ENCODE data around the gene AKAP17A. TPM values are rescaled to one million over a fixed set of nuclear protein-coding genes. Genes with fewer than 3 reads are reported as not detected.
"Not testable (repeated sequence)": the region's sequence is repeated elsewhere in the genome, so short reads cannot be mapped to it uniquely, and the experiment has no call there.

AKAP17A gene
- total and polyA plus RNA-seq, 7 donors, result 9.9 to 25.1 (median 13.6) TPM

- intact Hi-C loops (cut with DNase I), result no loop called here
- no peak for TF ChIP-seq CTCF (IDR thresholded peaks at IDR 0.05)
- H3K4me3 ChIP-seq, result no peak overlapping the region
- no peaks in the 10 kb centered on the region for H3K4me1 ChIP-seq
- DNase-seq, result peak in 1 of 2 donors; percentile 19
- no peaks in the 10 kb centered on the region for H3K27me3 ChIP-seq (ENCODE audit: insufficient read depth in 3 of 3, low read length in 2 of 3)
- ATAC-seq, result no peak
- H3K9me3 ChIP-seq, result no peaks in the 10 kb centered on the region
- no peak overlapping the region for H3K27ac ChIP-seq
- WGBS, 3 donors, result 72 to 85% (median 74%) methylated on average over 12 of the region's 12 CpGs
- H3K36me3 ChIP-seq (ENCODE audit: insufficient read depth in 1 of 2, low read depth in 1 of 2), result no peaks in the 10 kb centered on the region
Measured at GRCh38 chrX:1610736-1611135, 19.3 kb downstream of the AKAP17A start.

- H3K4me3 ChIP-seq, result no peak overlapping the region
- no peaks in the 10 kb centered on the region for H3K9me3 ChIP-seq
- no peaks in the 10 kb centered on the region for H3K36me3 ChIP-seq (ENCODE audit: insufficient read depth in 1 of 2, low read depth in 1 of 2)
- no peak for TF ChIP-seq CTCF (IDR thresholded peaks at IDR 0.05)
- no peak overlapping the region for H3K27ac ChIP-seq
- intact Hi-C loops (cut with DNase I), result no loop called here
- ATAC-seq (no peak), DNase-seq (no peak)
- WGBS, 3 donors, result 74 to 82% (median 81%) methylated on average over 5 of the region's 5 CpGs
- no peaks in the 10 kb centered on the region for H3K27me3 ChIP-seq (ENCODE audit: insufficient read depth in 3 of 3, low read length in 2 of 3)
- no peaks in the 10 kb centered on the region for H3K4me1 ChIP-seq
Measured at GRCh38 chrX:1612641-1613286, 21.4 kb downstream of the AKAP17A start.

- ATAC-seq (no peak), DNase-seq (no peak)
- Histone ChIP-seq H3K27ac (no peak within 1 kb of the TSS), H3K4me1 (no peaks in the 10 kb centered on the region), H3K36me3 (ENCODE audit: insufficient read depth in 1 of 2, low read depth in 1 of 2) (no peaks in the 10 kb centered on the region), H3K4me3 (no peak within 1 kb of the TSS), H3K9me3 (no peaks in the 10 kb centered on the region), H3K27me3 (ENCODE audit: insufficient read depth in 3 of 3, low read length in 2 of 3) (no peaks in the 10 kb centered on the region)
- intact Hi-C loops (cut with DNase I), result no loop called here
- 72 to 75% (median 72%) methylated on average over 17 of the region's 17 CpGs for WGBS, 3 donors
- TF ChIP-seq CTCF (IDR thresholded peaks at IDR 0.05), result no peak
Measured at GRCh38 chrX:1614927-1615326, 23.5 kb downstream of the AKAP17A start, which contains the start of gene ASMT. TSS of gene ASMT (plus strand) at chrX:1615059. CDS start at chrX:1615200, 141 bp downstream.

GRCh38 chrX:1618689-1619088 lies 27.3 kb downstream of the AKAP17A start:
- H3K27ac ChIP-seq, result no peak overlapping the region
- no peak overlapping the region for H3K4me3 ChIP-seq
- intact Hi-C loops (cut with DNase I), result no loop called here
- DNase-seq (no peak), ATAC-seq (no peak)
- WGBS, 3 donors, result 50 to 54% (median 53%) methylated on average over 4 of the region's 4 CpGs
- no peaks in the 10 kb centered on the region for H3K27me3 ChIP-seq (ENCODE audit: insufficient read depth in 3 of 3, low read length in 2 of 3)
- TF ChIP-seq CTCF (IDR thresholded peaks at IDR 0.05), result no peak
- no peaks in the 10 kb centered on the region for H3K9me3 ChIP-seq
- H3K36me3 ChIP-seq (ENCODE audit: insufficient read depth in 1 of 2, low read depth in 1 of 2), result no peaks in the 10 kb centered on the region
- no peaks in the 10 kb centered on the region for H3K4me1 ChIP-seq

GRCh38 chrX:1623691-1624090 lies 32.3 kb downstream of the AKAP17A start:
- no peaks in the 10 kb centered on the region for H3K36me3 ChIP-seq (ENCODE audit: insufficient read depth in 1 of 2, low read depth in 1 of 2)
- WGBS, 3 donors, result 75 to 87% (median 80%) methylated on average over 18 to 21 of the region's 21 CpGs
- ATAC-seq, result no peak
- no peak overlapping the region for H3K27ac ChIP-seq
- no peak overlapping the region for H3K4me3 ChIP-seq
- H3K4me1 ChIP-seq, result no peaks in the 10 kb centered on the region
- H3K9me3 ChIP-seq, result no peaks in the 10 kb centered on the region
- no peaks in the 10 kb centered on the region for H3K27me3 ChIP-seq (ENCODE audit: insufficient read depth in 3 of 3, low read length in 2 of 3)
- DNase-seq, result peak in 1 of 2 donors; percentile 15
- intact Hi-C loops (cut with DNase I), result no loop called here
- TF ChIP-seq CTCF (IDR thresholded peaks at IDR 0.05), result no peak

- WGBS, 3 donors, result 73 to 82% (median 78%) methylated on average over 14 of the region's 14 CpGs
- H3K9me3 ChIP-seq; H3K27me3 ChIP-seq (ENCODE audit: insufficient read depth in 3 of 3, low read length in 2 of 3); ATAC-seq; intact Hi-C loops (cut with DNase I); H3K36me3 ChIP-seq (ENCODE audit: insufficient read depth in 1 of 2, low read depth in 1 of 2); H3K4me3 ChIP-seq; H3K4me1 ChIP-seq; H3K27ac ChIP-seq: not testable (repeated sequence)
- DNase-seq, result peak in 1 of 2 donors; percentile 8
Measured at GRCh38 chrX:1624158-1624860, 32.9 kb downstream of the AKAP17A start.

- H3K4me1 ChIP-seq; DNase-seq; H3K36me3 ChIP-seq (ENCODE audit: insufficient read depth in 1 of 2, low read depth in 1 of 2); H3K9me3 ChIP-seq; H3K27ac ChIP-seq; intact Hi-C loops (cut with DNase I); H3K27me3 ChIP-seq (ENCODE audit: insufficient read depth in 3 of 3, low read length in 2 of 3); H3K4me3 ChIP-seq; ATAC-seq: not testable (repeated sequence)
- 78 to 94% (median 93%) methylated on average over 6 to 7 of the region's 7 CpGs for WGBS, 3 donors
Measured at GRCh38 chrX:1624861-1625215, 33.4 kb downstream of the AKAP17A start.

All from psoas muscle (tissue), 8 donors.